OCI-LY7 (cell line): ENCODE data around the gene C19orf85.

Source experiments
- EZH2phosphoT487 ChIP-seq: fragments of 200-600 bp; sonication (generic); IDR thresholded peaks from 2 replicates; pipeline ENCODE4 v1.6.1; 2018; ENCODE audit warnings: low read depth, borderline replicate concordance, mild to moderate bottlenecking, mixed run types, antibody characterized with exemption, low read length, moderate library complexity, mixed read lengths
- TF ChIP-seq, protein P1 (sequence below): fragments of 200-600 bp; sonication (generic); conservative IDR thresholded peaks from 2 replicates; pipeline ENCODE4 v1.5.1; 2014; ENCODE audit warnings: mild to moderate bottlenecking, antibody characterized with exemption, low read length, moderate library complexity, mixed read lengths

DNA sequence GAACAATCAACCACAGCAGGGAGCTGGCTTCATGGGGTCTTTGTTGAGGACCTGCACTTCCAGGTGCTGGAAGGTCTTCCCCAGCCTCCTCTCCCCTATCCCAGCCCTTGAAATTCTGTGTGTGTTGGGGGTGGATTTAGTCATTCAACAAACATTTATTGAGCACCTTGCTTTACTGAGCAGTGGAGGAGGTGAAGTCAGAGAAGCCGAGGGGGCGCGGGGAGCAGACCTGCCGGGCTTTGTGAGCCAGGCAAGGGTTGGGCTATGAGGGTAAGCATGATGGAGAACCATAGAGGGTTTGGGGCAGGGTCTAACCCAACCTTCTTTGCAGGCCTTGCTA lies 3.5 kb upstream of the C19orf85 start:
- TF ChIP-seq, protein P1, sequence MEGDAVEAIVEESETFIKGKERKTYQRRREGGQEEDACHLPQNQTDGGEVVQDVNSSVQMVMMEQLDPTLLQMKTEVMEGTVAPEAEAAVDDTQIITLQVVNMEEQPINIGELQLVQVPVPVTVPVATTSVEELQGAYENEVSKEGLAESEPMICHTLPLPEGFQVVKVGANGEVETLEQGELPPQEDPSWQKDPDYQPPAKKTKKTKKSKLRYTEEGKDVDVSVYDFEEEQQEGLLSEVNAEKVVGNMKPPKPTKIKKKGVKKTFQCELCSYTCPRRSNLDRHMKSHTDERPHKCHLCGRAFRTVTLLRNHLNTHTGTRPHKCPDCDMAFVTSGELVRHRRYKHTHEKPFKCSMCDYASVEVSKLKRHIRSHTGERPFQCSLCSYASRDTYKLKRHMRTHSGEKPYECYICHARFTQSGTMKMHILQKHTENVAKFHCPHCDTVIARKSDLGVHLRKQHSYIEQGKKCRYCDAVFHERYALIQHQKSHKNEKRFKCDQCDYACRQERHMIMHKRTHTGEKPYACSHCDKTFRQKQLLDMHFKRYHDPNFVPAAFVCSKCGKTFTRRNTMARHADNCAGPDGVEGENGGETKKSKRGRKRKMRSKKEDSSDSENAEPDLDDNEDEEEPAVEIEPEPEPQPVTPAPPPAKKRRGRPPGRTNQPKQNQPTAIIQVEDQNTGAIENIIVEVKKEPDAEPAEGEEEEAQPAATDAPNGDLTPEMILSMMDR, result no peak; the same call in 1 of the 2 replicates
- TF ChIP-seq EZH2phosphoT487, result no peak
